A549 (cell line): ENCODE measurements around the gene FKBP2. TPM values are rescaled to one million over a fixed set of nuclear protein-coding genes. Genes with fewer than 3 reads are reported as not detected.

ENCODE experiments used
- CBX2 ChIP-seq: fragments of 200-600 bp; sonication (generic); IDR thresholded peaks from 2 replicates; pipeline ENCODE4 v1.6.1; 2016; ENCODE audit warnings: low read depth, mild to moderate bottlenecking, borderline replicate concordance
- CBX8 ChIP-seq: fragments of 200-600 bp; sonication (generic); IDR thresholded peaks from 2 replicates; pipeline ENCODE4 v1.6.1; 2016
- CEBPB ChIP-seq, 2 experiments: fragments of >200 bp in 1 of 2; sonication (Bioruptor Twin) in 1 of 2; formaldehyde crosslinking in 1 of 2; IDR thresholded peaks; 2 replicates each; pipeline ENCODE4 v1.6.1; 2012 to 2016
- CHD4 ChIP-seq: fragments of 200-600 bp; sonication (generic); IDR thresholded peaks from 2 replicates; pipeline ENCODE4 v1.6.1; 2016; ENCODE audit warnings: antibody characterized with exemption, mild to moderate bottlenecking, borderline replicate concordance
- EP300 ChIP-seq, 2 experiments: fragments of >200 bp; sonication (Bioruptor Twin); formaldehyde crosslinking; IDR thresholded peaks; 2 replicates in 1 of 2; 3 replicates in 1 of 2; pipeline ENCODE4 v1.6.1; 2016 to 2017
- FOXS1 ChIP-seq: fragments of 250-450 bp; sonication (Bioruptor Pico); IDR thresholded peaks from 2 replicates; pipeline ENCODE4 v1.5.0; 2020; ENCODE audit warnings: mild to moderate bottlenecking, moderate library complexity
- GATA3 ChIP-seq: IDR thresholded peaks from 2 replicates; pipeline ENCODE4 v1.6.1; 2012; ENCODE audit warnings: borderline replicate concordance
- HEYL ChIP-seq: fragments of 250-450 bp; sonication (Bioruptor Pico); IDR thresholded peaks from 2 replicates; pipeline ENCODE4 v1.8.0; 2021; ENCODE audit warnings: mild to moderate bottlenecking, moderate library complexity
- HOXA7 ChIP-seq: fragments of 250-450 bp; sonication (Bioruptor Pico); IDR thresholded peaks from 2 replicates; pipeline ENCODE4 v1.5.0; 2020; ENCODE audit warnings: mild to moderate bottlenecking, moderate library complexity
- HOXB13 ChIP-seq: fragments of 250-450 bp; sonication (Bioruptor Pico); IDR thresholded peaks from 2 replicates; pipeline ENCODE4 v1.5.0; 2020; ENCODE audit warnings: low read depth, mild to moderate bottlenecking, moderate library complexity
- HOXB5 ChIP-seq: fragments of 250-450 bp; sonication (Bioruptor Pico); IDR thresholded peaks from 2 replicates; pipeline ENCODE4 v1.5.0; 2020; ENCODE audit warnings: mild to moderate bottlenecking, moderate library complexity
- KDM1A ChIP-seq: fragments of 200-600 bp; sonication (generic); IDR thresholded peaks from 2 replicates; pipeline ENCODE4 v1.6.1; 2016; ENCODE audit warnings: low read depth, mild to moderate bottlenecking
- KDM5A ChIP-seq: fragments of 200-600 bp; sonication (generic); IDR thresholded peaks from 2 replicates; pipeline ENCODE4 v1.6.1; 2016; ENCODE audit warnings: antibody characterized with exemption, mild to moderate bottlenecking
- MAFK ChIP-seq: fragments of 450-650 bp; IDR thresholded peaks from 2 replicates; pipeline ENCODE4 v1.6.1; 2014; ENCODE audit not compliant: partially characterized antibody
- MAZ ChIP-seq: fragments of 150-350 bp; IDR thresholded peaks from 2 replicates; pipeline ENCODE4 v1.6.1; 2014; ENCODE audit warnings: antibody characterized with exemption, low read depth, low read length, borderline replicate concordance
- NFE2L2 ChIP-seq: fragments of 150-350 bp; conservative IDR thresholded peaks from 2 replicates; pipeline ENCODE4 v1.6.1; 2014; ENCODE audit warnings: low read length
- NR3C1 ChIP-seq: fragments of >200 bp; sonication (Bioruptor Twin); formaldehyde crosslinking; IDR thresholded peaks from 3 replicates; pipeline ENCODE4 v1.6.1; 2017
- PHF8 ChIP-seq: fragments of 200-600 bp; sonication (generic); IDR thresholded peaks from 2 replicates; pipeline ENCODE4 v1.6.1; 2016; ENCODE audit warnings: low read depth, mild to moderate bottlenecking, antibody characterized with exemption, moderate library complexity, borderline replicate concordance
- POLR2A ChIP-seq: IDR thresholded peaks from 2 replicates; pipeline ENCODE4 v1.6.1; 2012; ENCODE audit warnings: mild to moderate bottlenecking, low read length
- RCOR1 ChIP-seq: fragments of 150-350 bp; IDR thresholded peaks from 2 replicates; pipeline ENCODE4 v1.6.1; 2014; ENCODE audit warnings: antibody characterized with exemption, low read length, low read depth
- RFX5 ChIP-seq: fragments of 450-650 bp; IDR thresholded peaks from 2 replicates; pipeline ENCODE4 v1.7.1; 2014; ENCODE audit warnings: antibody characterized with exemption, mild to moderate bottlenecking, moderate library complexity
- RNF2 ChIP-seq: fragments of 200-600 bp; sonication (generic); IDR thresholded peaks from 2 replicates; pipeline ENCODE4 v1.6.1; 2016; ENCODE audit warnings: low read depth, mild to moderate bottlenecking, antibody characterized with exemption, moderate library complexity, borderline replicate concordance
- SMC3 ChIP-seq: fragments of >200 bp; sonication (Bioruptor Twin); formaldehyde crosslinking; IDR thresholded peaks from 3 replicates; pipeline ENCODE4 v1.6.1; 2018; ENCODE audit warnings: inconsistent platforms
- SREBF2 ChIP-seq: fragments of 450-650 bp; IDR thresholded peaks from 2 replicates; pipeline ENCODE4 v1.6.1; 2014; ENCODE audit warnings: mild to moderate bottlenecking, moderate library complexity
- TFCP2L1 ChIP-seq: fragments of 250-450 bp; sonication (Bioruptor Pico); IDR thresholded peaks from 2 replicates; pipeline ENCODE4 v1.5.0; 2021; ENCODE audit warnings: mild to moderate bottlenecking
- ZFP36 ChIP-seq: fragments of 450-650 bp; IDR thresholded peaks from 2 replicates; pipeline ENCODE4 v1.6.1; 2014; ENCODE audit warnings: borderline replicate concordance; ENCODE audit not compliant: partially characterized antibody
- ZNF302 ChIP-seq: fragments of 250-450 bp; sonication (Bioruptor Pico); IDR thresholded peaks from 2 replicates; pipeline ENCODE4 v1.9.0; 2021; ENCODE audit warnings: inconsistent platforms, mild to moderate bottlenecking, moderate library complexity
- polyA plus RNA-seq, 4 experiments: library from polyadenylated mRNA; depleted of rRNA in 3 of 4; stranded (reverse); fragments of >200 nt; fragmentation: RNase III in 1 of 4; extraction: RNeasy Plus Mini Kit Qiagen cat#74134 plus additional on column Dnase treatment in 1 of 4; gene quantifications; 2 replicates in 3 of 4; 3 replicates in 1 of 4; pipeline ENCODE4 v1.2.3, GENCODE V29; 2011 to 2017
- TF ChIP-seq, protein P1 (sequence below): IDR thresholded peaks from 2 replicates; pipeline ENCODE4 v1.6.1; 2012
- TF ChIP-seq, protein P2 (sequence below): fragments of 150-350 bp; IDR thresholded peaks from 2 replicates; pipeline ENCODE4 v1.6.1; 2014; ENCODE audit warnings: low read depth, mild to moderate bottlenecking, low read length
- TF ChIP-seq, protein P3 (sequence below): fragments of 200-600 bp; sonication (generic); IDR thresholded peaks from 2 replicates; pipeline ENCODE4 v1.6.1; 2016; ENCODE audit warnings: antibody characterized with exemption, mild to moderate bottlenecking, moderate library complexity
- TF ChIP-seq, protein P4 (sequence below): IDR thresholded peaks from 2 replicates; pipeline ENCODE4 v1.6.1; 2012; ENCODE audit warnings: low read depth, borderline replicate concordance
- TF ChIP-seq, protein P5 (sequence below): fragments of 250-450 bp; sonication (Bioruptor Pico); IDR thresholded peaks from 2 replicates; pipeline ENCODE4 v1.5.0; 2020; ENCODE audit warnings: low read depth, mild to moderate bottlenecking, moderate library complexity
- TF ChIP-seq, protein P6 (sequence below): fragments of >200 bp; sonication (Bioruptor Twin); formaldehyde crosslinking; IDR thresholded peaks from 3 replicates; pipeline ENCODE4 v1.6.1; 2016

Gene FKBP2
- polyA plus RNA-seq, 2 of the 4 experiments (the other 2 are of a cell fraction): 40.5 to 131 TPM

DNA sequence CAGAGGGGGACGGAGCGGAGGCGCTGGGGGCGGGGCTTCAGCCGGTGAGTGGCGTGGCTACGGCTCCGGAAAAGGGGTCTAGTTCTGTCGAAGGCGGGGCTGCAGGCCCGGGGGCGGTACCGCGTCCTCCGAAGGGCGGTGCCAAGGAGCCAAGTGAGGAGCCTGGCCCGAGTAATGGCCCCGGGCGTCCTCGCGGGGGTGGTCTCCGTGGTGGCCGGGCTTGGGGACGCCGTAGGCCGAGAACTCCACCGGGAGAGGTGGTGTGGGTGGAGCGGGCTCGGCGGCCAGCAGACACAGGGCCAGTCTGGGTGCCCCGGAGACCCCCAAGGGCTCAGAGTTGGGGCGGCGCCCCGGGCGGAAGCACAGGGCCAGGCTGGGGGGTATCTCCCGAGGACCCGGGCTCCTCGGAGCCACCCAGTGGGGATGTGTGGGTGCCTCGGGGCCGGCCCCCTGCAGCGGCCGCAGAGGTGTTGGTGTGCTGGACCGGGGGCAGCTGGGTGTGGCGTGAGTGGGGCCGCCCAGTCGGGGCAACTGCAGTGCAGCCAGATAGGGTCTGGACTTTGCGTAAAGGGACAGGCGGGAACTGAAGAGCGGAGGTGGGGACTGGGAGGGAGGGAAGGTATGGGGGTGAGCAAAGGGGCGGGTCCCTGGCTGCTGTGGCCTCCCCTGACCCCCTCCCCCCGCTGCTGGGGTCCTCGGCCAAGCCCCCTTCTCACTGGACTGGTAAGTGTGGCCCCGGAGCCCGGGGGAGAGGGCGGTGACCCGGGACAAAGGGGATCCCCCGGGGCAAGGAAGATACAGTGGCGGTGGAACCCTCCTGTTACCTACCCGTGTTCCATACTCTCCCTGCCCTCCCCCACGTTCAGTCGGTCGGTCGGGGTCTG, 838 bp downstream of the FKBP2 start (continued):
- TF ChIP-seq, protein P1, sequence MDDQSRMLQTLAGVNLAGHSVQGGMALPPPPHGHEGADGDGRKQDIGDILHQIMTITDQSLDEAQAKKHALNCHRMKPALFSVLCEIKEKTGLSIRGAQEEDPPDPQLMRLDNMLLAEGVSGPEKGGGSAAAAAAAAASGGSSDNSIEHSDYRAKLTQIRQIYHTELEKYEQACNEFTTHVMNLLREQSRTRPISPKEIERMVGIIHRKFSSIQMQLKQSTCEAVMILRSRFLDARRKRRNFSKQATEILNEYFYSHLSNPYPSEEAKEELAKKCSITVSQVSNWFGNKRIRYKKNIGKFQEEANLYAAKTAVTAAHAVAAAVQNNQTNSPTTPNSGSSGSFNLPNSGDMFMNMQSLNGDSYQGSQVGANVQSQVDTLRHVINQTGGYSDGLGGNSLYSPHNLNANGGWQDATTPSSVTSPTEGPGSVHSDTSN: peak; percentile 78; the same call in 1 of the 2 replicates
- TF ChIP-seq FOXS1 (CRISPR knock-in tag) (no peak), HOXA7 (CRISPR knock-in tag) (no peak; the same call in 1 of the 2 replicates), HOXB5 (CRISPR knock-in tag) (no peak), RCOR1 (no peak), SMC3 (no peak), HEYL (CRISPR knock-in tag) (no peak), CBX8 (no peak), ZNF302 (CRISPR knock-in tag) (no peak), PHF8 (peak; percentile 19; the same call in 1 of the 2 replicates), EP300 (IDR thresholded peaks at IDR 0.05) (no peak), TFCP2L1 (CRISPR knock-in tag) (peak; percentile 89), CHD4 (no peak), ZFP36 (no peak), KDM1A (no peak), NFE2L2 (no peak), CEBPB (IDR thresholded peaks at IDR 0.05) (no peak), GATA3 (no peak; the same call in 1 of the 2 replicates), RFX5 (no peak), MAZ (no peak), CBX2 (no peak), SREBF2 (no peak), POLR2A (peak; percentile 49), MAFK (no peak), NR3C1 (no peak), RNF2 (no peak), KDM5A (no peak), HOXB13 (CRISPR knock-in tag) (no peak)
- TF ChIP-seq, protein P2, sequence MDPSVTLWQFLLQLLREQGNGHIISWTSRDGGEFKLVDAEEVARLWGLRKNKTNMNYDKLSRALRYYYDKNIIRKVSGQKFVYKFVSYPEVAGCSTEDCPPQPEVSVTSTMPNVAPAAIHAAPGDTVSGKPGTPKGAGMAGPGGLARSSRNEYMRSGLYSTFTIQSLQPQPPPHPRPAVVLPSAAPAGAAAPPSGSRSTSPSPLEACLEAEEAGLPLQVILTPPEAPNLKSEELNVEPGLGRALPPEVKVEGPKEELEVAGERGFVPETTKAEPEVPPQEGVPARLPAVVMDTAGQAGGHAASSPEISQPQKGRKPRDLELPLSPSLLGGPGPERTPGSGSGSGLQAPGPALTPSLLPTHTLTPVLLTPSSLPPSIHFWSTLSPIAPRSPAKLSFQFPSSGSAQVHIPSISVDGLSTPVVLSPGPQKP: no peak
- TF ChIP-seq, protein P3, sequence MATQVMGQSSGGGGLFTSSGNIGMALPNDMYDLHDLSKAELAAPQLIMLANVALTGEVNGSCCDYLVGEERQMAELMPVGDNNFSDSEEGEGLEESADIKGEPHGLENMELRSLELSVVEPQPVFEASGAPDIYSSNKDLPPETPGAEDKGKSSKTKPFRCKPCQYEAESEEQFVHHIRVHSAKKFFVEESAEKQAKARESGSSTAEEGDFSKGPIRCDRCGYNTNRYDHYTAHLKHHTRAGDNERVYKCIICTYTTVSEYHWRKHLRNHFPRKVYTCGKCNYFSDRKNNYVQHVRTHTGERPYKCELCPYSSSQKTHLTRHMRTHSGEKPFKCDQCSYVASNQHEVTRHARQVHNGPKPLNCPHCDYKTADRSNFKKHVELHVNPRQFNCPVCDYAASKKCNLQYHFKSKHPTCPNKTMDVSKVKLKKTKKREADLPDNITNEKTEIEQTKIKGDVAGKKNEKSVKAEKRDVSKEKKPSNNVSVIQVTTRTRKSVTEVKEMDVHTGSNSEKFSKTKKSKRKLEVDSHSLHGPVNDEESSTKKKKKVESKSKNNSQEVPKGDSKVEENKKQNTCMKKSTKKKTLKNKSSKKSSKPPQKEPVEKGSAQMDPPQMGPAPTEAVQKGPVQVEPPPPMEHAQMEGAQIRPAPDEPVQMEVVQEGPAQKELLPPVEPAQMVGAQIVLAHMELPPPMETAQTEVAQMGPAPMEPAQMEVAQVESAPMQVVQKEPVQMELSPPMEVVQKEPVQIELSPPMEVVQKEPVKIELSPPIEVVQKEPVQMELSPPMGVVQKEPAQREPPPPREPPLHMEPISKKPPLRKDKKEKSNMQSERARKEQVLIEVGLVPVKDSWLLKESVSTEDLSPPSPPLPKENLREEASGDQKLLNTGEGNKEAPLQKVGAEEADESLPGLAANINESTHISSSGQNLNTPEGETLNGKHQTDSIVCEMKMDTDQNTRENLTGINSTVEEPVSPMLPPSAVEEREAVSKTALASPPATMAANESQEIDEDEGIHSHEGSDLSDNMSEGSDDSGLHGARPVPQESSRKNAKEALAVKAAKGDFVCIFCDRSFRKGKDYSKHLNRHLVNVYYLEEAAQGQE: no peak
- TF ChIP-seq, protein P4, sequence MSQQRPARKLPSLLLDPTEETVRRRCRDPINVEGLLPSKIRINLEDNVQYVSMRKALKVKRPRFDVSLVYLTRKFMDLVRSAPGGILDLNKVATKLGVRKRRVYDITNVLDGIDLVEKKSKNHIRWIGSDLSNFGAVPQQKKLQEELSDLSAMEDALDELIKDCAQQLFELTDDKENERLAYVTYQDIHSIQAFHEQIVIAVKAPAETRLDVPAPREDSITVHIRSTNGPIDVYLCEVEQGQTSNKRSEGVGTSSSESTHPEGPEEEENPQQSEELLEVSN: no peak
- TF ChIP-seq, protein P5, sequence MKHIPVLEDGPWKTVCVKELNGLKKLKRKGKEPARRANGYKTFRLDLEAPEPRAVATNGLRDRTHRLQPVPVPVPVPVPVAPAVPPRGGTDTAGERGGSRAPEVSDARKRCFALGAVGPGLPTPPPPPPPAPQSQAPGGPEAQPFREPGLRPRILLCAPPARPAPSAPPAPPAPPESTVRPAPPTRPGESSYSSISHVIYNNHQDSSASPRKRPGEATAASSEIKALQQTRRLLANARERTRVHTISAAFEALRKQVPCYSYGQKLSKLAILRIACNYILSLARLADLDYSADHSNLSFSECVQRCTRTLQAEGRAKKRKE (CRISPR knock-in tag): no peak
- TF ChIP-seq, protein P6, sequence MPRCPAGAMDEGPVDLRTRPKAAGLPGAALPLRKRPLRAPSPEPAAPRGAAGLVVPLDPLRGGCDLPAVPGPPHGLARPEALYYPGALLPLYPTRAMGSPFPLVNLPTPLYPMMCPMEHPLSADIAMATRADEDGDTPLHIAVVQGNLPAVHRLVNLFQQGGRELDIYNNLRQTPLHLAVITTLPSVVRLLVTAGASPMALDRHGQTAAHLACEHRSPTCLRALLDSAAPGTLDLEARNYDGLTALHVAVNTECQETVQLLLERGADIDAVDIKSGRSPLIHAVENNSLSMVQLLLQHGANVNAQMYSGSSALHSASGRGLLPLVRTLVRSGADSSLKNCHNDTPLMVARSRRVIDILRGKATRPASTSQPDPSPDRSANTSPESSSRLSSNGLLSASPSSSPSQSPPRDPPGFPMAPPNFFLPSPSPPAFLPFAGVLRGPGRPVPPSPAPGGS: no peak
